B cell (primary cell): ENCODE results near the gene SLC35F3. TPM values are rescaled to one million over a fixed set of nuclear protein-coding genes. Genes with fewer than 3 reads are reported as not detected.

ENCODE experiments used
- ATAC-seq: fragments of 200-7000 bp; cut with Tn5 transposase; one replicate; pipeline ENCODE4 v1.10.0; 2021; ENCODE audit warnings: low read depth, mild to moderate bottlenecking, moderate number of reproducible peaks, moderate library complexity
- CTCF ChIA-PET: fragments of 350-600 bp; sonication (Branson Sonifier 250); formaldehyde crosslinking; loops from one replicate; lab custom pipeline; 2021; ENCODE audit warnings: antibody characterized with exemption, inconsistent platforms; lab: Charles Lee
- POLR2A ChIA-PET: fragments of 350-600 bp; sonication (Branson Sonifier 250); formaldehyde crosslinking; loops from one replicate; lab custom pipeline; 2021; ENCODE audit warnings: antibody characterized with exemption; lab: Charles Lee
- DNase-seq: peaks from one replicate; pipeline ENCODE4 v3.0.0; 2013
- H2AFZ ChIP-seq: 2 replicates; pipeline ENCODE4 v1.6.1; 2012; ENCODE audit warnings: mild to moderate bottlenecking, low read depth, low read length; ENCODE audit not compliant: insufficient read depth, poor library complexity, severe bottlenecking
- H3K27ac ChIP-seq, 2 donors: 1 replicate in 1 of 2; 2 replicates in 1 of 2; pipeline ENCODE4 v1.5.1; 2012 to 2013; ENCODE audit warnings: low read length in 2 of 2, mild to moderate bottlenecking in 2 of 2, moderate library complexity in 1 of 2
- H3K27me3 ChIP-seq, 4 experiments: fragments of 200-600 bp in 1 of 4; sonication (generic) in 1 of 4; replicated peaks in 1 of 4; 1 replicate in 2 of 4; 2 replicates in 2 of 4; pipeline versions ENCODE4 v1.6.1 to v1.7.0; 2013 to 2016; ENCODE audit warnings: low read length in 3 of 4, mild to moderate bottlenecking in 2 of 4, mixed read lengths in 1 of 4, moderate library complexity in 1 of 4; ENCODE audit not compliant: insufficient read depth in 4 of 4, control insufficient read depth in 3 of 4; ENCODE audit errors: control extremely low read depth in 1 of 4
- H3K36me3 ChIP-seq, 2 experiments: replicated peaks in 1 of 2; 1 replicate in 1 of 2; 2 replicates in 1 of 2; pipeline versions ENCODE4 v1.6.1 to v1.7.1; 2013; ENCODE audit warnings: low read length in 1 of 2; ENCODE audit not compliant: insufficient read depth in 2 of 2, control insufficient read depth in 1 of 2; ENCODE audit errors: control extremely low read depth in 1 of 2, extremely low read depth in 1 of 2
- H3K4me1 ChIP-seq, 2 donors: fragments of 200-600 bp in 1 of 2; sonication (generic) in 1 of 2; 1 replicate in 1 of 2; 2 replicates in 1 of 2; pipeline versions ENCODE4 v1.5.1 to v1.6.1; 2013 to 2017; ENCODE audit warnings: low read length in 2 of 2; ENCODE audit not compliant: control insufficient read depth in 2 of 2, insufficient read depth in 2 of 2
- H3K4me2 ChIP-seq: replicated peaks from 2 replicates; pipeline ENCODE3; 2012; ENCODE audit warnings: mild to moderate bottlenecking, low read depth, low read length; ENCODE audit not compliant: poor library complexity, severe bottlenecking
- H3K4me3 ChIP-seq, 5 experiments: fragments of 200-600 bp in 1 of 5; sonication (generic) in 1 of 5; 1 replicate in 3 of 5; 2 replicates in 2 of 5; pipeline versions ENCODE4 v1.5.1 to v1.7.0; 2011 to 2016; ENCODE audit warnings: low read length in 4 of 5, mild to moderate bottlenecking in 4 of 5, low read depth in 2 of 5, control low read depth in 1 of 5, moderate library complexity in 1 of 5; ENCODE audit not compliant: insufficient read depth in 1 of 5; ENCODE audit errors: control extremely low read depth in 1 of 5, extremely low read depth in 1 of 5
- H3K79me2 ChIP-seq: fragments of 200-600 bp; sonication (generic); one replicate; pipeline ENCODE4 v1.6.0; 2016; ENCODE audit warnings: low read length; ENCODE audit not compliant: control insufficient read depth, insufficient read depth
- H3K9ac ChIP-seq: fragments of 200-600 bp; sonication (generic); 2 replicates; pipeline ENCODE4 v1.6.1; 2017; ENCODE audit warnings: mild to moderate bottlenecking, low read length, moderate library complexity
- H3K9me3 ChIP-seq, 3 donors: one replicate each; pipeline versions ENCODE4 v1.6.1 to v1.7.1; 2013; ENCODE audit warnings: low read length in 2 of 3; ENCODE audit not compliant: control insufficient read depth in 2 of 3, insufficient read depth in 1 of 3; ENCODE audit errors: control extremely low read depth in 1 of 3
- H4K20me1 ChIP-seq: 2 replicates; pipeline ENCODE4 v1.6.0; 2012; ENCODE audit warnings: mild to moderate bottlenecking, low read length; ENCODE audit not compliant: insufficient read depth, control insufficient read depth, poor library complexity, severe bottlenecking
- H3K27ac Mint-ChIP-seq: one replicate; pipeline ENCODE4 v1.8.0; 2021; ENCODE audit warnings: mixed read lengths
- H3K27me3 Mint-ChIP-seq: one replicate; pipeline ENCODE4 v1.8.0; 2021; ENCODE audit warnings: mixed read lengths
- H3K4me1 Mint-ChIP-seq: one replicate; pipeline ENCODE4 v1.8.0; 2021; ENCODE audit warnings: mixed read lengths
- H3K4me3 Mint-ChIP-seq: one replicate; pipeline ENCODE4 v1.8.0; 2021; ENCODE audit warnings: mixed read lengths
- H3K9me3 Mint-ChIP-seq: one replicate; pipeline ENCODE4 v1.8.0; 2022; ENCODE audit warnings: mixed read lengths; ENCODE audit not compliant: insufficient read depth
- EZH2 ChIP-seq: IDR thresholded peaks from 2 replicates; pipeline ENCODE4 v1.6.1; 2012; ENCODE audit warnings: borderline replicate concordance, low read depth, mild to moderate bottlenecking, moderate library complexity, low read length; ENCODE audit not compliant: insufficient read depth, poor library complexity, severe bottlenecking
- WGBS: methylation state at CpG from one replicate; pipeline ENCODE4 v1.1.5; 2013; ENCODE audit warnings: missing lambda C conversion rate; ENCODE audit not compliant: insufficient coverage; 5-methylcytosine and 5-hydroxymethylcytosine counted together
- intact Hi-C: fragments of 100-400 bp; cut with micrococcal nuclease; formaldehyde crosslinking; loops from one replicate; pipeline ENCODE4 v1.10.0; 2022
- polyA plus RNA-seq: library from polyadenylated mRNA; depleted of rRNA; stranded (reverse); fragments of >200 nt; gene quantifications from 2 replicates; pipeline ENCODE4 v1.2.3, GENCODE V29; 2012
- total RNA-seq, 2 donors: library from RNA; stranded (reverse); fragments of 120-200 nt in 1 of 2; gene quantifications; 1 replicate in 1 of 2; 2 replicates in 1 of 2; pipeline versions ENCODE4 v1.2.3 to v1.2.4, GENCODE V29; 2013 to 2022
- TF ChIP-seq, protein P1 (sequence below): fragments of 200-600 bp; IDR thresholded peaks from one replicate; pipeline ENCODE4 v1.8.0; 2022; ENCODE audit warnings: antibody characterized with exemption, mild to moderate bottlenecking

Gene SLC35F3
- total and polyA plus RNA-seq, 2 donors (not counting 1 experiment from before 2014, with no cell fraction given) = not detected

DNA sequence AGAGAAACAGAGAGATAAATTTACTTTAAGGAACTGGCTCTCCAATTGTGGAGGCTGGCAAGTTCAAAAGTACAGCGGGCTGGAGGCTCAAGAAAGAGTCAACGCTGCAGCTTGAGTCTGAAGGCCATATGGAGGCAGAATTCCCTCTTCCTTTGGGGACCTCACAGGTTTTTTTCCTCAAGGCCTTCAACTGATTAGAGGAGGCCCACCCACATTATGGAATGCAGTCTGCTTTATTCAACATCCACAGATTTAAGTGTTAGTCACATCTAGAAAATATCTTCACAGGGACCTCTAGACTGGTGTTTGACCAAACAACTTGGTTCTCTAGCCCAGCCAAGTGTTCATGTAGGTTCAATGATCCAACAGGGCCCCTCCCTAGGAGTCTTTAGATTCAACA, 117.8 kb downstream of the SLC35F3 start:
- H3K4me3 Mint-ChIP-seq = no peak overlapping the region
- intact Hi-C loops = no loop called here
- peaks cover 18% of the 10 kb centered on the region for H3K27me3 Mint-ChIP-seq
- peaks cover 2% of the 10 kb centered on the region for H3K9me3 Mint-ChIP-seq
- ChIA-PET CTCF (no interaction called here), POLR2A (no interaction called here)
- Histone ChIP-seq H4K20me1 (no peaks in the 10 kb centered on the region), H3K9ac (no peak overlapping the region), H3K27ac (no peak overlapping the region), H3K79me2 (no peaks in the 10 kb centered on the region), H3K36me3 (no peaks in the 10 kb centered on the region), H3K4me2 (no peak overlapping the region), H3K4me1 (no peaks in the 10 kb centered on the region), H2AFZ (no peak overlapping the region), H3K27me3 (no peaks in the 10 kb centered on the region), H3K9me3 (no peaks in the 10 kb centered on the region), H3K4me3 (no peak overlapping the region)
- TF ChIP-seq, protein P1, sequence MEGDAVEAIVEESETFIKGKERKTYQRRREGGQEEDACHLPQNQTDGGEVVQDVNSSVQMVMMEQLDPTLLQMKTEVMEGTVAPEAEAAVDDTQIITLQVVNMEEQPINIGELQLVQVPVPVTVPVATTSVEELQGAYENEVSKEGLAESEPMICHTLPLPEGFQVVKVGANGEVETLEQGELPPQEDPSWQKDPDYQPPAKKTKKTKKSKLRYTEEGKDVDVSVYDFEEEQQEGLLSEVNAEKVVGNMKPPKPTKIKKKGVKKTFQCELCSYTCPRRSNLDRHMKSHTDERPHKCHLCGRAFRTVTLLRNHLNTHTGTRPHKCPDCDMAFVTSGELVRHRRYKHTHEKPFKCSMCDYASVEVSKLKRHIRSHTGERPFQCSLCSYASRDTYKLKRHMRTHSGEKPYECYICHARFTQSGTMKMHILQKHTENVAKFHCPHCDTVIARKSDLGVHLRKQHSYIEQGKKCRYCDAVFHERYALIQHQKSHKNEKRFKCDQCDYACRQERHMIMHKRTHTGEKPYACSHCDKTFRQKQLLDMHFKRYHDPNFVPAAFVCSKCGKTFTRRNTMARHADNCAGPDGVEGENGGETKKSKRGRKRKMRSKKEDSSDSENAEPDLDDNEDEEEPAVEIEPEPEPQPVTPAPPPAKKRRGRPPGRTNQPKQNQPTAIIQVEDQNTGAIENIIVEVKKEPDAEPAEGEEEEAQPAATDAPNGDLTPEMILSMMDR = no peak
- TF ChIP-seq EZH2 = no peak
- WGBS = 90% methylated on average over 2 of the region's 2 CpGs
- H3K27ac Mint-ChIP-seq = no peak overlapping the region
- no peak for ATAC-seq
- no peak for DNase-seq
- H3K4me1 Mint-ChIP-seq = no peaks in the 10 kb centered on the region

DNA sequence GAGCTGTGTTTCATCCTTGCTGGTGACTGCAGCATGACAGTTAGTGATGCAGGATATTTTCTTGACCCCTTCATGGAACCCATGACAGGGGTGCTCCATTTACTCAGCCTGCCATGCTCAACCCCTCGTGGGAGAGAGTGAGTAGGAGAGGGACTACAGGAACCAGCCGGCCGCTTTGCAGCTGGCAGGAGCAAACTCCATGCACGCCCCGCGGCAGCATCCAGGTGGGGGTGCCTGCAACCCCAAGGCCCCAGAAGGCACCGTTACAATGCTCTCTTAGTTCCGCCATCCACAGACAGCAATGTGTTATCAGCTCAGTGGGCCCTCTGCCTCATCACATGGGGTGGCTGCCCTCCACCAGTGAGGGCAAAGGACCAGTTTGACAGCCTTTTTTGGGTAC, 135.1 kb downstream of the SLC35F3 start:
- H2AFZ ChIP-seq = no peak overlapping the region
- no peaks in the 10 kb centered on the region for H3K27me3 ChIP-seq
- H3K9me3 Mint-ChIP-seq = peaks cover under 1% of the 10 kb centered on the region
- H3K4me2 ChIP-seq = no peak overlapping the region
- no peak for TF ChIP-seq EZH2
- TF ChIP-seq, protein P1 = no peak
- intact Hi-C loops = no loop called here
- H3K4me1 ChIP-seq = no peaks in the 10 kb centered on the region
- H3K9me3 ChIP-seq = no peaks in the 10 kb centered on the region
- no peak overlapping the region for H3K27ac ChIP-seq
- H3K27ac Mint-ChIP-seq = no peak overlapping the region
- DNase-seq (no peak), ATAC-seq (no peak)
- H3K4me3 Mint-ChIP-seq = no peak overlapping the region
- peaks cover 16% of the 10 kb centered on the region for H3K27me3 Mint-ChIP-seq
- H4K20me1 ChIP-seq = no peaks in the 10 kb centered on the region
- H3K9ac ChIP-seq = no peak overlapping the region
- POLR2A ChIA-PET = no interaction called here
- H3K79me2 ChIP-seq = no peaks in the 10 kb centered on the region
- WGBS = 95% methylated on average over 8 of the region's 8 CpGs
- CTCF ChIA-PET = no interaction called here
- no peaks in the 10 kb centered on the region for H3K4me1 Mint-ChIP-seq
- H3K36me3 ChIP-seq = no peaks in the 10 kb centered on the region
- H3K4me3 ChIP-seq = no peak overlapping the region
